Jurkat, Clone E6-1 (cell line): ENCODE data around the gene CEACAM6. TPM values are rescaled to one million over a fixed set of nuclear protein-coding genes. Genes with fewer than 3 reads are reported as not detected.
"Not testable (repeated sequence)": the region's sequence is repeated elsewhere in the genome, so short reads cannot be mapped to it uniquely, and the experiment has no call there.

Source experiments
- DNase-seq: peaks from one replicate; pipeline ENCODE4 v3.0.0-alpha.2; 2011; ENCODE audit warnings: low read depth, low spot score
- H3K4me3 ChIP-seq: 2 replicates; pipeline ENCODE4 v1.5.1; 2011; ENCODE audit warnings: mild to moderate bottlenecking, low read length, control low read depth, moderate library complexity
- polyA plus RNA-seq: library from polyadenylated mRNA; unstranded; fragments of >200 nt; gene quantifications from one replicate; pipeline ENCODE4 v1.2.1, GENCODE V29; 2012; ENCODE audit warnings: missing spikeins; ENCODE audit not compliant: insufficient read length, insufficient read depth

The CEACAM6 gene
- not detected for polyA plus RNA-seq

GRCh38 chr19:41755328-41755913 is at the start of gene CEACAM6:
Gene CEACAM6, plus strand, starts transcription at chr19:41755530. Its CDS starts 109 bp downstream, at chr19:41755639.
- no peak within 1 kb of the TSS for H3K4me3 ChIP-seq
- DNase-seq, result no peak

- DNase-seq, result peak; percentile 55
- peak overlapping the region; percentile 13; the same call in 1 of the 2 replicates for H3K4me3 ChIP-seq
These were observed 48.4 kb upstream of the CEACAM6 start for GRCh38 chr19:41706741-41707501.

GRCh38 chr19:41707502-41707812 is 47.9 kb upstream of the CEACAM6 start:
- DNase-seq, result no peak
- H3K4me3 ChIP-seq, result no peak overlapping the region

GRCh38 chr19:41707871-41708371 is 47.4 kb upstream of the CEACAM6 start:
- H3K4me3 ChIP-seq, result no peak overlapping the region
- no peak for DNase-seq

GRCh38 chr19:41708481-41708880 is 46.8 kb upstream of the CEACAM6 start, which contains the start of gene CEACAM5:
Gene CEACAM5, plus strand, starts transcription at chr19:41708626. Its CDS starts 106 bp downstream, at chr19:41708732.
- no peak for DNase-seq
- no peak within 1 kb of the TSS for H3K4me3 ChIP-seq

- not testable (repeated sequence) for DNase-seq, H3K4me3 ChIP-seq
These were observed 45.8 kb upstream of the CEACAM6 start for GRCh38 chr19:41709516-41709915.

- DNase-seq, result no peak
- no peak overlapping the region for H3K4me3 ChIP-seq
These were observed 45.2 kb upstream of the CEACAM6 start for GRCh38 chr19:41709951-41710645.

GRCh38 chr19:41711376-41712261 is 43.7 kb upstream of the CEACAM6 start:
- H3K4me3 ChIP-seq, result no peak overlapping the region
- DNase-seq, result no peak

- H3K4me3 ChIP-seq, result no peak overlapping the region
- no peak for DNase-seq
These were observed 40.7 kb upstream of the CEACAM6 start for GRCh38 chr19:41714598-41714997.

GRCh38 chr19:41718761-41719160 is 36.6 kb upstream of the CEACAM6 start:
- no peak overlapping the region for H3K4me3 ChIP-seq
- no peak for DNase-seq

GRCh38 chr19:41720103-41720502 is 35.2 kb upstream of the CEACAM6 start:
- DNase-seq, result no peak
- no peak overlapping the region for H3K4me3 ChIP-seq

- no peak overlapping the region for H3K4me3 ChIP-seq
- no peak for DNase-seq
These were observed 28.8 kb upstream of the CEACAM6 start for GRCh38 chr19:41726493-41726892.

- no peak for DNase-seq
- H3K4me3 ChIP-seq, result no peak overlapping the region
These were observed 21.2 kb upstream of the CEACAM6 start for GRCh38 chr19:41734156-41734555.

- no peak for DNase-seq
These were observed 20.7 kb upstream of the CEACAM6 start for GRCh38 chr19:41734585-41734984.

GRCh38 chr19:41735071-41735600 is 20.2 kb upstream of the CEACAM6 start:
- H3K4me3 ChIP-seq, result no peak overlapping the region
- DNase-seq, result no peak

More at GRCh38 chr19:41734585-41734984, 20.7 kb upstream of the CEACAM6 start:
- H3K4me3 ChIP-seq, result no peak overlapping the region

GRCh38 chr19:41739361-41739760 is 16.0 kb upstream of the CEACAM6 start:
- H3K4me3 ChIP-seq, result no peak overlapping the region
- DNase-seq, result no peak

GRCh38 chr19:41740415-41741243 is 14.7 kb upstream of the CEACAM6 start:
- H3K4me3 ChIP-seq, result no peak overlapping the region
- peak; percentile 32 for DNase-seq

GRCh38 chr19:41741244-41741554 is 14.1 kb upstream of the CEACAM6 start:
- no peak overlapping the region for H3K4me3 ChIP-seq
- DNase-seq, result no peak
